Vagina (tissue), 2 donors: ENCODE results near the gene PINK1. TPM values are rescaled to one million over a fixed set of nuclear protein-coding genes. Genes with fewer than 3 reads are reported as not detected.
A peak's percentile ranks its signal among the peaks of the same experiment; 100 is the strongest.

ENCODE experiments used
- DNase-seq, 2 donors: peaks; one replicate each; pipeline ENCODE4 v3.0.0-alpha.2; 2017; ENCODE audit errors: extremely low spot score in 2 of 2
- H3K27ac ChIP-seq: fragments of 200-600 bp; sonication (generic); one replicate; pipeline ENCODE4 v1.5.1; 2019
- H3K27me3 ChIP-seq: fragments of 200-600 bp; sonication (generic); one replicate; pipeline ENCODE4 v1.5.1; 2019
- H3K36me3 ChIP-seq, 2 donors: fragments of 200-600 bp; sonication (generic); one replicate each; pipeline ENCODE4 v1.5.1; 2017 to 2019
- H3K4me1 ChIP-seq: fragments of 200-600 bp; sonication (generic); one replicate; pipeline ENCODE4 v1.5.1; 2019
- H3K4me3 ChIP-seq, 2 donors: fragments of 200-600 bp; sonication (generic); 1 replicate in 1 of 2; 2 replicates in 1 of 2; pipeline ENCODE4 v1.5.1; 2016 to 2019
- H3K9me3 ChIP-seq: fragments of 200-600 bp; sonication (generic); one replicate; pipeline ENCODE4 v1.5.1; 2019
- CTCF ChIP-seq, 3 experiments: fragments of 450-650 bp in 2 of 3; fragments of 200-600 bp in 1 of 3; sonication (generic) in 1 of 3; IDR thresholded peaks; one replicate each; pipeline ENCODE4 v1.5.1; 2017 to 2019; ENCODE audit warnings: antibody characterized with exemption in 3 of 3, mild to moderate bottlenecking in 2 of 3, moderate library complexity in 2 of 3
- POLR2A ChIP-seq, 2 donors: fragments of 450-650 bp; IDR thresholded peaks; one replicate each; pipeline ENCODE4 v1.6.1; 2017; ENCODE audit warnings: antibody characterized with exemption in 2 of 2, mild to moderate bottlenecking in 2 of 2, moderate library complexity in 2 of 2
- POLR2AphosphoS5 ChIP-seq, 2 donors: sonication (generic); formaldehyde crosslinking; IDR thresholded peaks; one replicate each; pipeline ENCODE4 v1.9.0; 2017; ENCODE audit warnings: antibody characterized with exemption in 2 of 2, mild to moderate bottlenecking in 2 of 2, low read depth in 1 of 2; ENCODE audit not compliant: insufficient read depth in 1 of 2
- intact Hi-C: fragments of 100-400 bp; cut with DNase I; formaldehyde crosslinking; loops from one replicate; pipeline ENCODE4 v1.15.1; 2023
- total RNA-seq: library from RNA; depleted of rRNA; stranded (reverse); fragments of >200 nt; gene quantifications from one replicate; pipeline ENCODE4 v1.2.3, GENCODE V29; 2016

The PINK1 gene
- total RNA-seq, result 113 TPM

DNA sequence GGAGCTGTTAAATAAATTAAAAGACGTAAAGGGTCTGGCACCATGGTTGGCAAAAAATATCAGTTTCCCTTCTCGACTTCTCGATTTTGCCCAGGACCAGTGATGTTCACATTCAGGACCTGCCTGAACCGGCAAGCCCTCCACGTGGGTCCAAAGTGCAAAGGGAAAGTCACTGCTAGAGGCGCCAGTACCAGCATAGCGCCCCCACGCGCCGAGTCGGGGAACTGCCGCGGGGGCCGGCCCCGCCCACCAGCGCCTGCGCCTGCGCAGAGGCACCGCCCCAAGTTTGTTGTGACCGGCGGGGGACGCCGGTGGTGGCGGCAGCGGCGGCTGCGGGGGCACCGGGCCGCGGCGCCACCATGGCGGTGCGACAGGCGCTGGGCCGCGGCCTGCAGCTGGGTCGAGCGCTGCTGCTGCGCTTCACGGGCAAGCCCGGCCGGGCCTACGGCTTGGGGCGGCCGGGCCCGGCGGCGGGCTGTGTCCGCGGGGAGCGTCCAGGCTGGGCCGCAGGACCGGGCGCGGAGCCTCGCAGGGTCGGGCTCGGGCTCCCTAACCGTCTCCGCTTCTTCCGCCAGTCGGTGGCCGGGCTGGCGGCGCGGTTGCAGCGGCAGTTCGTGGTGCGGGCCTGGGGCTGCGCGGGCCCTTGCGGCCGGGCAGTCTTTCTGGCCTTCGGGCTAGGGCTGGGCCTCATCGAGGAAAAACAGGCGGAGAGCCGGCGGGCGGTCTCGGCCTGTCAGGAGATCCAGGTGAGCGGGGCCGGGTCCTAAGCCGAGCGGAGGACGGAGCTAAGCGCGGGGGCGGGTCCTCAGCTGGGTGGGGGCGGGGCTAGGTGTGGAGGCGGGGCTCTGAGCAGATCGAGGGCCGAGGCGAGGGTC lies at the start of gene PINK1:
Gene PINK1 (plus strand): TSS at position 269 of the 875 bp plus-strand sequence. CDS start 91 bp downstream, at position 360.
- DNase-seq, result no peak
- H3K4me1 ChIP-seq, result peaks cover 19% of the 10 kb centered on the region
- H3K4me3 ChIP-seq, result peak within 1 kb of the TSS; percentile 90 to 100
- TF ChIP-seq CTCF (IDR thresholded peaks at IDR 0.05) (peak; percentile 86 to 92 (median 89)), POLR2A (IDR thresholded peaks at IDR 0.05) (peak in 1 of 2 donors; percentile 78), POLR2AphosphoS5 (IDR thresholded peaks at IDR 0.05; ENCODE audit: insufficient read depth in 1 of 2, low read depth in 1 of 2) (peak in 1 of 2 donors; percentile 41)
- no peaks in the 10 kb centered on the region for H3K9me3 ChIP-seq
- intact Hi-C loops, result no loop called here
- peaks cover 0 to 10% of the 10 kb centered on the region in 2 donors for H3K36me3 ChIP-seq
- no peaks in the 10 kb centered on the region for H3K27me3 ChIP-seq
- peak within 1 kb of the TSS; percentile 96 for H3K27ac ChIP-seq

GRCh38 chr1:20584890-20585289 lies 48.4 kb upstream of the PINK1 start:
- no peaks in the 10 kb centered on the region for H3K27me3 ChIP-seq
- intact Hi-C loops, result no loop called here
- TF ChIP-seq CTCF (IDR thresholded peaks at IDR 0.05), result no peak
- TF ChIP-seq POLR2AphosphoS5 (IDR thresholded peaks at IDR 0.05; ENCODE audit: insufficient read depth in 1 of 2, low read depth in 1 of 2), result no peak
- no peak for TF ChIP-seq POLR2A (IDR thresholded peaks at IDR 0.05)
- DNase-seq, result no peak
- H3K27ac ChIP-seq, result no peak overlapping the region
- H3K4me3 ChIP-seq, result no peak overlapping the region
- no peaks in the 10 kb centered on the region for H3K9me3 ChIP-seq
- H3K36me3 ChIP-seq, result no peaks in the 10 kb centered on the region
- H3K4me1 ChIP-seq, result peaks cover 15% of the 10 kb centered on the region

- H3K27ac ChIP-seq, result no peak overlapping the region
- no peaks in the 10 kb centered on the region for H3K36me3 ChIP-seq
- H3K4me1 ChIP-seq, result peaks cover 23% of the 10 kb centered on the region
- H3K4me3 ChIP-seq, result no peak overlapping the region
- DNase-seq, result no peak
- H3K27me3 ChIP-seq, result no peaks in the 10 kb centered on the region
- H3K9me3 ChIP-seq, result no peaks in the 10 kb centered on the region
- intact Hi-C loops, result no loop called here
- TF ChIP-seq POLR2AphosphoS5 (IDR thresholded peaks at IDR 0.05; ENCODE audit: insufficient read depth in 1 of 2, low read depth in 1 of 2), result no peak
- no peak for TF ChIP-seq CTCF (IDR thresholded peaks at IDR 0.05)
- TF ChIP-seq POLR2A (IDR thresholded peaks at IDR 0.05), result no peak
These were observed 46.2 kb upstream of the PINK1 start for GRCh38 chr1:20586953-20587660.

DNA sequence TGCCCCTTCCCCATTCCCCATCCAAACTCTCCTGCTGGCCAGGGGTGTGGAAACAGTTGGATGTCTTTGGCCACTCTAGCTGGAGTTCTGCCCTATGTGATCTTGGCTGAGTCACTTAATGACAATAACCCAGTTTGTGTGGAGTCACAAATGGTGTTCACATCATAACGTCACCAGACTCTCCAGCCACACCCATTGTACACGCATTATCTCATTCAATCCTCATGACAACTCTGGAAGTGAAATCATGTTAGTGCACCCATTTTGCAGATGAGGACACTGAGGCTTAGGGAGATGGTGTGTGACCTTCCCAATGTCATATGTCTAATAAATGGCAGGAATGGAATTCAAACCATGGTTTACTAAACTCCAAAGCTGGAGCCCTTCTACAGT lies 45.6 kb upstream of the PINK1 start:
- H3K27ac ChIP-seq, result no peak overlapping the region
- no peaks in the 10 kb centered on the region for H3K9me3 ChIP-seq
- H3K27me3 ChIP-seq, result no peaks in the 10 kb centered on the region
- peak in 1 of 2 donors; percentile 88 for DNase-seq
- H3K4me3 ChIP-seq, result no peak overlapping the region
- H3K4me1 ChIP-seq, result peaks cover 23% of the 10 kb centered on the region
- intact Hi-C loops, result no loop called here
- H3K36me3 ChIP-seq, result no peaks in the 10 kb centered on the region
- TF ChIP-seq POLR2A (IDR thresholded peaks at IDR 0.05), result no peak
- no peak for TF ChIP-seq CTCF (IDR thresholded peaks at IDR 0.05)
- TF ChIP-seq POLR2AphosphoS5 (IDR thresholded peaks at IDR 0.05; ENCODE audit: insufficient read depth in 1 of 2, low read depth in 1 of 2), result no peak
